ENCODE results near the gene DNM3.
"Not testable (repeated sequence)": the region's sequence is repeated elsewhere in the genome, so short reads cannot be mapped to it uniquely, and the experiment has no call there.

The DNM3 gene

DNA sequence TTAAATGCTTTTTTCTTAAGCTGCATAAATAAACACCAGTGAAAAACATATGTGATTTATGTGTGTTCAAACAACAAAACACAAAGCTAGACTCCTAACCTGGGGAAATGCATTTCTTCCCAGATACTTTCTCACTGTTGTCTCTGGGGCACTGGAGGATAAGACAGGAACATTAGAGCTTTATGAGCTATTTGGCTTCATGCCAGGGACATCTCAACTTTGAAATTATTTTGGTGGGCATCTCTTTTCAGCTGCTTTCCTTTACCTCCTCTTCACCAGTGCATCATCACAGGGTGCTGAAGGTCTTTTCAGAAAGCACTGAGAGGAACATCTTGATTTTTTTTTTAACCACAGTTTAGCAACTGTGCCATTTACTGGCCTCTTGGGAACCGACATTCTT is 212.9 kb downstream of the DNM3 start:
- DNase-seq = no peak

DNA sequence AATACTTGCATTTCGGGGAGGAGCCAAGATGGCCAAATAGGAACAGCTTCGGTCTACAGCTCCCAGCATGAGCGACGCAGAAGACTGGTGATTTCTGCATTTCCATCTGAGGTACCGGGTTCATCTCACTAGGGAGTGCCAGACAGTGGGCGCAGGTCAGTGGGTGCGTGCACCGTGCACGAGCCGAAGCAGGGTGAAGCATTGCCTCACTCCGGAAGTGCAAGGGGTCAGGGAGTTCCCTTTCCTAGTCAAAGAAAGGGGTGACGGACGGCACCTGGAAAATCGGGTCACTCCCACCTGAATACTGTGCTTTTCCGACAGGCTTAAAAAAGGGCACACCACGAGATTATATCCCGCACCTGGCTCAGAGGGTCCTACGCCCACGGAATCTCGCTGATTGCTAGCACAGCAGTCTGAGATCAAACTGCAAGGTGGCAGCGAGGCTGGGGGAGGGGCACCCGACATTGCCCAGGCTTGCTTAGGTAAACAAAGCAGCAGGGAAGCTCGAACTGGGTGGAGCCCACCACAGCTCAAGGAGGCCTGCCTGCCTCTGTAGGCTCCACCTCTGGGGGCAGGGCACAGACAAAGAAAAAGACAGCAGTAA is 214.6 kb downstream of the DNM3 start:
- DNase-seq = not testable (repeated sequence)

GRCh38 chr1:172068334-172068733 is 227.0 kb downstream of the DNM3 start:
- DNase-seq = no peak

DNA sequence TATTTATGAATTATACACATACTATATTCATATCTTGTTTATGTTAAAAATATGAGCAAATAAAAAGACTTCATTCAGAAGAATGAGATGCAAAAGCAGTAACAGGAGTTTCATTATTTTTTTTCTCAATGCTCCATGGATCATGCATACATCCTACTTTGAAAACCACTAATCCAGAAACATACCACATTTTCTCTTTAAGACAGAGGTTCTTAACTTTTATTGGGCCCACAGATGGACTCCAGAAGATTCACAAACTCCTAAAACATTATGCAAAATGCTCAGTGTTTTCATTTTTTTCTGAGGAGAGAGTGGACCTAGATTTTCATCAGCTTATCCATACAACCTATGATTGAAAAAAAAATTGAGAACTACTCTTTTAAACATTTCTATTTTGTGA is 227.8 kb downstream of the DNM3 start:
- no peak for DNase-seq

GRCh38 chr1:172069534-172069933 is 228.2 kb downstream of the DNM3 start:
- DNase-seq = no peak

DNA sequence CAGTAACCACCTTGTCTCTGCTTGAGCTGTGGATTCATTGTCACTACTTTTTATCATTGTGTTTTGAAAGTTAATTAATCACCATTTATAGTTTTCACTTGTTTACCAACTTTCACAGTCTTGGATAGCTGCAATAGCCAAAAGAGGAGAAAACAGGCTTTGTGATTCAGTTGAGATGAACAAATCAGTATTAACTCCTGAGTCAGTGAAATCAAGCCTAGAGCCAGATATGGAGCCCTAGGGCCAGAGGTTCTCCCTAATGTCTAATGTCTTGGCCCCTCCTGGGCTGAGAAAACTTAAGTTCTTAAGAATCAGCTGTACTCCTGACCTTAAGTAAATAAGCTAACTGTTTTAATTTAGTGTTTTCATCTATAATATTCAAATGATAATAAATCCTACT is 228.8 kb downstream of the DNM3 start:
- no peak for DNase-seq

GRCh38 chr1:172071746-172072145 is 230.4 kb downstream of the DNM3 start:
- no peak for DNase-seq

GRCh38 chr1:172079859-172080258 is 238.6 kb downstream of the DNM3 start:
- not testable (repeated sequence) for DNase-seq

- DNase-seq = no peak
Observed at GRCh38 chr1:172083191-172083590, 241.9 kb downstream of the DNM3 start.

- DNase-seq = no peak
Observed at GRCh38 chr1:172084876-172085275, 243.6 kb downstream of the DNM3 start.

GRCh38 chr1:172085317-172085716 is 244.0 kb downstream of the DNM3 start:
- no peak for DNase-seq

DNA sequence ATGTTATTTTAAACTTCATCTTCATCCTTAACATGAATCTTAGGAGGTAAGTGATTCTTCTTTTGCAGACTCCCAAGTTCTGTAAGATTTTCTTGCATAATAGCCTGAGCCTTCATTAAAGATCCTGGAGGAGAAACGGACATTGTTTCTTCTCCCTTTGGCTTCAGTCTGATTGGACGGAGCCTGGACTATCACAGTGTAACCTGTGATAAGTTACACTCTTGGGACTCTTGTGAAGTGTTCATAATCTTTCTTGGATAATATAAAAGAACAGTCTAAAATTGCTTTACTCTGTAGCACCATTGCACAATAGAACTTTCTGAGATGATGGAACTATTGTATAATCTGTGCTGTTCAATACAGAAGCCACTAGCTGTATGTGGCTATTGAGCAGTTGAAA is 244.8 kb downstream of the DNM3 start:
- DNase-seq = no peak

DNA sequence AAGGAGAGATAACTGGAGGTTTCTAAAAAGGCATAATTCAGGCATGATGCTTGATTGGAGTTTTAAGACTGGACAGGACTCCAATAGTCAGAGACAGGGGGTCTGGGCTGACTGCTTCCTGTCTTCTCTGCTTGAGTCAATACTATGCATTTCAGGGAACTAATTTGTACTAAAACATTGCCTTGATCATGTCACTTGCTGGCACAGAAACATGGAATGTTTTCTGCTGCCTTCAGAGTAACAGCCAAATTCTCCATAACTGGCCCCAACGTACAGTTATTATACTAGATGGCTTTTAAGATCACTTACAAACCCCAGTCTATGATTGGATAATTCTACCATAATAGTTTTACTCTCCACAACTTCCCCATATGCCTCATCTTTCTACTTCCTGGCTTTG is 247.0 kb downstream of the DNM3 start:
- DNase-seq = no peak

- DNase-seq = no peak
Observed at GRCh38 chr1:172089768-172090510, 248.6 kb downstream of the DNM3 start.

GRCh38 chr1:172090511-172090817 is 249.2 kb downstream of the DNM3 start:
- no peak for DNase-seq

DNA sequence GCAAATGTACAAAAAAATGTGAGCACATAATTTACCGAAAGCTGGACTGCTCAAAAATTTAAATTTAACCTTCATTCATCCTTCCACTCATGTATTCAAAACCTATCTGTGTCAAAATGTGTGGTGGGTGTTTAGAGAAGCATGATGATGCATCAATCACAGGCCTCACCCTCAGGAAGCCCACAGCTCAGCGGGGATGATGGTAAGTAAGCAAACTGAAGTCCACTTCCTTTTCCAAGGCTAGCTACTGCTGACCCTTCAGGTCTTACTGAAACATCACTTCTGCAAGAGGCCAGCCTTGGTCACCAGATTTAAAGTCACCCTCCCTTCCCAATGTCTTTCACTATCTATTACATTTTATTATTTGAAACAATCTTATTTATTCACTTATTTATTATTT is 254.5 kb downstream of the DNM3 start:
- no peak for DNase-seq

DNA sequence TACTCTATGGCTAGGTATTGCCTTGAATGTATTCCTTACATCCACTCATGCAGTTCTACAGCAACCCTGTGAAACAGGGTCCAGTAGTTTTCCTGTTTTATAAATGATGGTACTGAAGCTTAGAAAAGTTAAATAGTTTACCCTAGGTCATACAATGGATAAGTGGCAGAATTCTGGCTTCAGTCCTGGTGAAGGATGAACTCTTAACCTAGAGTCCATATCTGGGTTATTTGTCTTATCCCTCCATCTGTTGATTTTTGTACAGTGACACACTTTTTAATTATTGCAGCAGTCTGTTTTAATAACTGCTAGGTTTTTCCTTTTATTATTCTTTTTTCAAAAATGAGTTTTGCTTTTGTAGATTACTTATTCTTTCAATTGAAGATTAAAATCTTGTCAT is 263.9 kb downstream of the DNM3 start:
- no peak for DNase-seq

GRCh38 chr1:172107316-172107975 is 266.1 kb downstream of the DNM3 start:
- no peak for DNase-seq

DNA sequence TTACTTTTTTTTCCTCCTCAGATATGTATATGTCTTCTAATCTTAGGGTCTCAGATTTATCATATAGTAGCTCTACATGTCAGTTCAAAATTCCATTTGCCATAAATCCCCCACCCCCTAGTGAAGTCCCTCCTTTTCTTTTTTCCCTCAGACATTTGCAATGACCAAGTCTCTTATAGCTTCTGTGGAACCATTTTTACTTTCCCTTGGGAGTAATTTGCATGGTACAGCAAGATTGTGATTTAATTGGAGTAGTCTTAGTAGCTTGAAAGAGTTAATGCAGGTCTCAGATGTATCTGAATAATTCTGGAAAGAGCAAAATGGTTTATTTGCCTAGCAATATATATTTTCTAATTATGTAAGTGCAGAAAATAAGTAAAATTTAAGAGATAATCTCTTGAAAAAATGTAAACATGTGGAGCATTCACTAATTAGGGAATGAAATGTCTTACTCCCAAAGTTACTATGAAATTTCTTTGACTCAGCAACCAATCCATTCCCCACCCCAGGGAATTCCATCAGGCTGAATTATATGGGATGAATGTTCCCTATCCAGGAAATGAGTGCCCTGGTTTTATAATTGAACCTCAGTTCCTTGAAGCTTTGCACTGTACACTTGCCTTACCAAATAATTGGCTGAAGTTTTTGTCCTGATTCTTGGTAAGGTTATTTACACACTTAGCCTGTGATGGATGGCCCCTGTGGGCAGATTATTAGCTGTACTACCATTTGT is 267.0 kb downstream of the DNM3 start:
- DNase-seq = no peak

- no peak for DNase-seq
Observed at GRCh38 chr1:172109359-172109758, 268.1 kb downstream of the DNM3 start.

GRCh38 chr1:172112576-172112975 is 271.3 kb downstream of the DNM3 start:
- no peak for DNase-seq

- no peak for DNase-seq
Observed at GRCh38 chr1:172117800-172118199, 276.5 kb downstream of the DNM3 start.

DNA sequence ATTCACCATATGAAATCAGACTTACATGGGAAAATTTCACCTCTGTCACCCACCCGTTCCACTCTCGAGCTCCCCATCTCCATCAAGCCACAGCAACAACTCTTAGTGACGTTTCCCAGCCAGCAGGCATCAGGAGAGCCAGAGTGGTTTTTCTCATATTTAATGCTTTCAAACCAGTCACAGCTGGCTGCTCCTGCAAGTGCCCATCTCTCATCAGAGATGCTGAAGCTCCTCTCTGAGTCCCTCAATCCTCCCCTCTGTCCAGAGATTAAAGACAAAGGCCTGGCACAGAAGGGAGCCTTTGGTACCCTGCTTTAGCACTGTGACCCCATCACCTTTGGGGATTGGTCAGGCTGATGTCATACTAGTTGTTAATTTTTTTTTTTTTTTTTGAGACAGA is 277.3 kb downstream of the DNM3 start:
- no peak for DNase-seq

GRCh38 chr1:172119184-172119583 is 277.9 kb downstream of the DNM3 start:
- no peak for DNase-seq

Measured in NCI-H510A treated with DMSO at 0.1 percent for 48 hours (cell line).